PC-3 (cell line): ENCODE measurements around the gene OR52B6. TPM values are rescaled to one million over a fixed set of nuclear protein-coding genes. Genes with fewer than 3 reads are reported as not detected.

Experiments used
- ATAC-seq: fragments of 200-7000 bp; cut with Tn5 transposase; 2 replicates; pipeline ENCODE4 v1.9.1; 2020; ENCODE audit warnings: mild to moderate bottlenecking, moderate library complexity
- BruUV-seq: library from RNA; stranded (reverse); fragments of 400-500 nt; replicated peaks from 2 replicates; lab custom pipeline; 2021; lab: Mats Ljungman, UMichigan
- CTCF ChIA-PET: fragments of 300-600 bp; sonication (Branson Sonifier 250); formaldehyde crosslinking; loops from one replicate; lab custom pipeline; 2022; ENCODE audit warnings: antibody characterized with exemption; lab: Charles Lee
- POLR2A ChIA-PET: fragments of 300-600 bp; sonication (Branson Sonifier 250); formaldehyde crosslinking; loops from one replicate; lab custom pipeline; 2022; ENCODE audit warnings: antibody characterized with exemption; ENCODE audit not compliant: unreplicated experiment; lab: Charles Lee
- DNase-seq: peaks from one replicate; pipeline ENCODE4 v3.0.0-alpha.2; 2015
- H2AFZ ChIP-seq: fragments of 300-600 bp; sonication (generic); 2 replicates; pipeline ENCODE4 v1.6.0; 2016; ENCODE audit warnings: antibody characterized with exemption, low read length
- H3F3A ChIP-seq: fragments of 300-600 bp; sonication (generic); one replicate; pipeline ENCODE4 v1.6.0; 2017; ENCODE audit warnings: antibody characterized with exemption, low read length, control low read depth, mild to moderate bottlenecking; ENCODE audit not compliant: unreplicated experiment
- H3K27ac ChIP-seq: fragments of 300-600 bp; sonication (generic); 2 replicates; pipeline ENCODE4 v1.5.1; 2016; ENCODE audit warnings: mild to moderate bottlenecking, low read length
- H3K27me3 ChIP-seq: fragments of 300-600 bp; sonication (generic); 2 replicates; pipeline ENCODE4 v1.6.1; 2016; ENCODE audit warnings: low read length, mixed read lengths
- H3K36me3 ChIP-seq: fragments of 300-600 bp; sonication (generic); 2 replicates; pipeline ENCODE4 v1.6.1; 2016; ENCODE audit warnings: low read depth, mixed run types, low read length, mixed read lengths
- H3K4me1 ChIP-seq: fragments of 300-600 bp; sonication (generic); 2 replicates; pipeline ENCODE4 v1.5.1; 2016; ENCODE audit warnings: low read length; ENCODE audit not compliant: insufficient read depth
- H3K4me2 ChIP-seq: fragments of 300-600 bp; sonication (generic); 2 replicates; pipeline ENCODE4 v1.6.0; 2016; ENCODE audit warnings: low read length
- H3K4me3 ChIP-seq: fragments of 300-600 bp; sonication (generic); 2 replicates; pipeline ENCODE4 v1.5.1; 2016; ENCODE audit warnings: mild to moderate bottlenecking, low read length, mixed read lengths
- H3K79me2 ChIP-seq: fragments of 300-600 bp; sonication (generic); 2 replicates; pipeline ENCODE4 v1.6.1; 2017; ENCODE audit warnings: low read length, mixed read lengths
- H3K9ac ChIP-seq: fragments of 300-600 bp; sonication (generic); 2 replicates; pipeline ENCODE4 v1.6.0; 2016; ENCODE audit warnings: mild to moderate bottlenecking, low read length
- H3K9me2 ChIP-seq: fragments of 300-600 bp; sonication (generic); replicated peaks from 2 replicates; pipeline ENCODE4 v1.6.1; 2016; ENCODE audit warnings: mixed run types, low read length, mixed read lengths
- H3K9me3 ChIP-seq: fragments of 300-600 bp; sonication (generic); 2 replicates; pipeline ENCODE4 v1.6.1; 2016; ENCODE audit warnings: low read length, mixed read lengths
- H4K20me1 ChIP-seq: fragments of 300-600 bp; sonication (generic); 2 replicates; pipeline ENCODE4 v1.6.1; 2016; ENCODE audit warnings: low read length, mixed read lengths
- CTCF ChIP-seq: fragments of 300-600 bp; sonication (generic); conservative IDR thresholded peaks from 2 replicates; pipeline ENCODE4 v1.5.1; 2017; ENCODE audit warnings: antibody characterized with exemption, low read depth, mild to moderate bottlenecking, low read length
- EZH2 ChIP-seq: fragments of 300-600 bp; sonication (generic); IDR thresholded peaks from one replicate; pipeline ENCODE4 v1.6.1; 2017; ENCODE audit warnings: antibody characterized with exemption, mild to moderate bottlenecking, low read length; ENCODE audit not compliant: unreplicated experiment
- EZH2phosphoT487 ChIP-seq: fragments of 300-600 bp; sonication (generic); IDR thresholded peaks from 2 replicates; pipeline ENCODE4 v1.6.1; 2018; ENCODE audit warnings: mild to moderate bottlenecking, antibody characterized with exemption, low read length, borderline replicate concordance
- intact Hi-C: fragments of 100-400 bp; cut with micrococcal nuclease; formaldehyde crosslinking; loops from 2 replicates; pipeline ENCODE4 v1.9.0; 2023
- total RNA-seq: library from RNA; depleted of rRNA; stranded (reverse); fragments of >200 nt; gene quantifications from 2 replicates; pipeline ENCODE4 v1.2.3, GENCODE V29; 2014

The OR52B6 gene
- total RNA-seq, 1 experiment from 2014 or later, result not detected

GRCh38 chr11:5620651-5621521 lies 40.2 kb downstream of the OR52B6 start:
- Histone ChIP-seq H4K20me1 (no peaks in the 10 kb centered on the region), H3K4me2 (peak overlapping the region; percentile 86), H3K36me3 (no peaks in the 10 kb centered on the region), H2AFZ (peak overlapping the region; percentile 60), H3K9ac (peak overlapping the region; percentile 86), H3K27me3 (no peaks in the 10 kb centered on the region), H3K4me1 (peaks cover 56% of the 10 kb centered on the region), H3K9me3 (no peaks in the 10 kb centered on the region), H3K27ac (peak overlapping the region; percentile 99), H3K79me2 (no peaks in the 10 kb centered on the region), H3K4me3 (peak overlapping the region; percentile 60), H3F3A (peaks cover 15% of the 10 kb centered on the region), H3K9me2 (no peaks in the 10 kb centered on the region)
- intact Hi-C loops, result loop anchor here (1.0 kb wide), 3 partner anchors 19 to 63 kb away; no protein-coding TSS in a partner anchor
- ChIA-PET POLR2A (interaction anchor here (0.6 to 1.0 kb wide), 4 partner anchors 24 to 64 kb away, joined by 3 to 4 read pairs (median 3); no protein-coding TSS in a partner anchor), CTCF (interaction anchor here (0.7 kb wide), 1 partner anchor 21 kb away, joined by 3 read pairs; no protein-coding TSS in a partner anchor)
- DNase-seq (peak; percentile 87), ATAC-seq (peak; percentile 85)
- TF ChIP-seq EZH2phosphoT487 (no peak), CTCF (no peak), EZH2 (no peak)
- BruUV-seq, result no TSS peak

GRCh38 chr11:5621580-5621979 lies 40.9 kb downstream of the OR52B6 start:
- Histone ChIP-seq H3K4me2 (peak overlapping the region; percentile 86), H2AFZ (no peak overlapping the region), H3K27ac (peak overlapping the region; percentile 99), H3K36me3 (no peaks in the 10 kb centered on the region), H3K9me2 (no peaks in the 10 kb centered on the region), H3K79me2 (no peaks in the 10 kb centered on the region), H3K4me3 (peak overlapping the region; percentile 60; the same call in 1 of the 2 replicates), H3K4me1 (peaks cover 59% of the 10 kb centered on the region), H3K9me3 (no peaks in the 10 kb centered on the region), H3K9ac (peak overlapping the region; percentile 86), H3F3A (peaks cover 15% of the 10 kb centered on the region), H4K20me1 (no peaks in the 10 kb centered on the region), H3K27me3 (no peaks in the 10 kb centered on the region)
- DNase-seq, result no peak
- ATAC-seq, result no peak
- no peak for TF ChIP-seq CTCF
- no peak for TF ChIP-seq EZH2
- TF ChIP-seq EZH2phosphoT487, result no peak
- CTCF ChIA-PET, result interaction anchor here (0.7 kb wide), 1 partner anchor 22 kb away, joined by 3 read pairs; no protein-coding TSS in a partner anchor
- BruUV-seq, result TSS peak; percentile 29
- intact Hi-C loops, result loop anchor here (1.0 kb wide), 3 partner anchors 19 to 63 kb away; no protein-coding TSS in a partner anchor
- POLR2A ChIA-PET, result interaction anchor here (0.6 to 1.0 kb wide), 4 partner anchors 59 to 64 kb away, joined by 3 read pairs; no protein-coding TSS in a partner anchor
